ENCODE measurements around the gene NFE2L3. TPM values are rescaled to one million over a fixed set of nuclear protein-coding genes. Genes with fewer than 3 reads are reported as not detected.

NFE2L3 gene
- total RNA-seq, 1 experiment from 2014 or later: 40.0 TPM

- peak overlapping the region; percentile 82 for H3K4me2 ChIP-seq (ENCODE audit: low read length)
- intact Hi-C loops (cut with micrococcal nuclease): no loop called here
- H3K79me2 ChIP-seq (ENCODE audit: low read length): peaks cover 94% of the 10 kb centered on the region
- TF ChIP-seq EZH2phosphoT487 (IDR thresholded peaks at IDR 0.05; ENCODE audit: borderline replicate concordance, low read length) (no peak), CTCF (conservative IDR thresholded peaks at IDR 0.05; ENCODE audit: low read depth, low read length) (no peak), EZH2 (IDR thresholded peaks at IDR 0.05; ENCODE audit: low read length, unreplicated experiment) (no peak)
- H3K4me3 ChIP-seq (ENCODE audit: low read length): peak overlapping the region; percentile 99; the same call in 1 of the 2 replicates
- H3K27me3 ChIP-seq (ENCODE audit: low read length): no peaks in the 10 kb centered on the region
- no peak overlapping the region for H2AFZ ChIP-seq (ENCODE audit: low read length)
- H3F3A ChIP-seq (ENCODE audit: low read length, unreplicated experiment): peaks cover 43% of the 10 kb centered on the region
- H4K20me1 ChIP-seq (ENCODE audit: low read length): peaks cover 85% of the 10 kb centered on the region
- H3K9me2 ChIP-seq (replicated peaks; ENCODE audit: low read length): no peaks in the 10 kb centered on the region
- H3K4me1 ChIP-seq (ENCODE audit: insufficient read depth, low read length): peaks cover 20% of the 10 kb centered on the region
- no TSS peak for BruUV-seq (replicated peaks)
- ChIA-PET POLR2A (ENCODE audit: unreplicated experiment) (no interaction called here), CTCF (no interaction called here)
- peaks cover 82% of the 10 kb centered on the region for H3K36me3 ChIP-seq (ENCODE audit: low read depth, low read length)
- H3K9ac ChIP-seq (ENCODE audit: low read length): no peak overlapping the region
- DNase-seq (no peak), ATAC-seq (no peak)
- no peaks in the 10 kb centered on the region for H3K9me3 ChIP-seq (ENCODE audit: low read length)
- H3K27ac ChIP-seq (ENCODE audit: low read length): no peak overlapping the region
These were observed 44.1 kb downstream of the NFE2L3 start for GRCh38 chr7:26195867-26196657.

- Histone ChIP-seq H3K4me3 (ENCODE audit: low read length) (peak overlapping the region; percentile 99), H3K4me1 (ENCODE audit: insufficient read depth, low read length) (peaks cover 20% of the 10 kb centered on the region), H2AFZ (ENCODE audit: low read length) (no peak overlapping the region), H4K20me1 (ENCODE audit: low read length) (peaks cover 72% of the 10 kb centered on the region), H3F3A (ENCODE audit: low read length, unreplicated experiment) (peaks cover 30% of the 10 kb centered on the region), H3K9me3 (ENCODE audit: low read length) (no peaks in the 10 kb centered on the region), H3K36me3 (ENCODE audit: low read depth, low read length) (peaks cover 70% of the 10 kb centered on the region), H3K27me3 (ENCODE audit: low read length) (no peaks in the 10 kb centered on the region), H3K9ac (ENCODE audit: low read length) (peak overlapping the region; percentile 96; the same call in 1 of the 2 replicates), H3K4me2 (ENCODE audit: low read length) (peak overlapping the region; percentile 82), H3K9me2 (replicated peaks; ENCODE audit: low read length) (no peaks in the 10 kb centered on the region), H3K79me2 (ENCODE audit: low read length) (peaks cover 90% of the 10 kb centered on the region), H3K27ac (ENCODE audit: low read length) (no peak overlapping the region)
- TF ChIP-seq EZH2phosphoT487 (IDR thresholded peaks at IDR 0.05; ENCODE audit: borderline replicate concordance, low read length) (no peak), EZH2 (IDR thresholded peaks at IDR 0.05; ENCODE audit: low read length, unreplicated experiment) (no peak), CTCF (conservative IDR thresholded peaks at IDR 0.05; ENCODE audit: low read depth, low read length) (no peak)
- no peak for DNase-seq
- BruUV-seq (replicated peaks): TSS peak; percentile 8
- intact Hi-C loops (cut with micrococcal nuclease): loop anchor here (1.0 to 2.0 kb wide), 3 partner anchors 41 to 167 kb away; no protein-coding TSS in a partner anchor
- CTCF ChIA-PET: interaction anchor here (0.6 to 0.9 kb wide), 2 partner anchors 99 to 119 kb away, joined by 3 read pairs; no protein-coding TSS in a partner anchor
- POLR2A ChIA-PET (ENCODE audit: unreplicated experiment): interaction anchor here (0.6 to 0.7 kb wide), 2 partner anchors 45 to 300 kb away, joined by 3 read pairs; partner anchors contain the start of gene NFE2L3
- no peak for ATAC-seq
These were observed 45.4 kb downstream of the NFE2L3 start for GRCh38 chr7:26197153-26198115.
